CD4-positive, CD25-positive, alpha-beta regulatory T cell (primary cell): Measurements from ENCODE around the gene TMEM200B. TPM values are rescaled to one million over a fixed set of nuclear protein-coding genes. Genes with fewer than 3 reads are reported as not detected.
A peak's percentile ranks its signal among the peaks of the same experiment; 100 is the strongest.

Experiments
- ATAC-seq, 2 donors: fragments of 150-1000 bp; cut with Tn5 transposase; one replicate each; pipeline ENCODE4 v1.10.0; 2021; ENCODE audit warnings: low read depth in 2 of 2, moderate number of reproducible peaks in 2 of 2, moderate library complexity in 1 of 2
- DNase-seq, 3 donors: peaks; one replicate each; pipeline versions ENCODE4 v3.0.0 to v3.0.0-alpha.2; 2012 to 2022; ENCODE audit warnings: mixed read lengths in 1 of 3
- H3K27ac ChIP-seq: one replicate; pipeline ENCODE4 v1.7.0; 2013; ENCODE audit warnings: mild to moderate bottlenecking, low read length; ENCODE audit not compliant: insufficient read depth, poor library complexity, severe bottlenecking
- H3K27me3 ChIP-seq: one replicate; pipeline ENCODE4 v1.7.0; 2013; ENCODE audit warnings: low read length; ENCODE audit not compliant: control insufficient read depth, insufficient read depth
- H3K36me3 ChIP-seq: one replicate; pipeline ENCODE4 v1.7.0; 2013; ENCODE audit warnings: mild to moderate bottlenecking, low read length, moderate library complexity; ENCODE audit not compliant: control insufficient read depth, insufficient read depth
- H3K4me1 ChIP-seq: 2 replicates; pipeline ENCODE4 v1.7.0; 2013; ENCODE audit warnings: mild to moderate bottlenecking, low read length; ENCODE audit not compliant: insufficient read depth, control insufficient read depth, poor library complexity, severe bottlenecking
- H3K4me3 ChIP-seq: one replicate; pipeline ENCODE4 v1.7.0; 2013; ENCODE audit warnings: low read depth, mild to moderate bottlenecking, low read length, moderate library complexity
- H3K9me3 ChIP-seq, 2 experiments: 1 replicate in 1 of 2; 2 replicates in 1 of 2; pipeline ENCODE4 v1.7.0; 2013; ENCODE audit warnings: low read length in 2 of 2, mild to moderate bottlenecking in 1 of 2, moderate library complexity in 1 of 2; ENCODE audit not compliant: control insufficient read depth in 2 of 2
- H3K27ac Mint-ChIP-seq, 3 donors: one replicate each; pipeline ENCODE4 v1.8.0; 2020 to 2022; ENCODE audit warnings: mild to moderate bottlenecking in 3 of 3, mixed read lengths in 3 of 3, moderate library complexity in 2 of 3
- H3K27me3 Mint-ChIP-seq: one replicate; pipeline ENCODE4 v1.8.0; 2022; ENCODE audit warnings: mild to moderate bottlenecking, mixed read lengths
- H3K36me3 Mint-ChIP-seq: one replicate; pipeline ENCODE4 v1.8.0; 2020; ENCODE audit warnings: mixed read lengths
- H3K4me1 Mint-ChIP-seq, 4 donors: one replicate each; pipeline ENCODE4 v1.8.0; 2020 to 2022; ENCODE audit warnings: mixed read lengths in 4 of 4, mild to moderate bottlenecking in 1 of 4
- H3K4me3 Mint-ChIP-seq, 4 donors: one replicate each; pipeline ENCODE4 v1.8.0; 2020 to 2022; ENCODE audit warnings: mild to moderate bottlenecking in 4 of 4, mixed read lengths in 4 of 4, moderate library complexity in 3 of 4
- H3K9me3 Mint-ChIP-seq, 7 donors: one replicate each; pipeline ENCODE4 v1.8.0; 2020 to 2022; ENCODE audit warnings: mixed read lengths in 7 of 7, mild to moderate bottlenecking in 3 of 7, moderate library complexity in 2 of 7
- polyA plus RNA-seq, 4 donors: library from polyadenylated mRNA; unstranded; fragments of 300-500 nt; fragmentation: Illumina TruSeq; gene quantifications; one replicate each; pipeline ENCODE4 v1.2.3, GENCODE V29; 2021
- total RNA-seq: library from RNA; stranded (reverse); gene quantifications from one replicate; pipeline ENCODE4 v1.2.3, GENCODE V29; 2022

The TMEM200B gene
- total RNA-seq (not detected), polyA plus RNA-seq (under 1 TPM in 1 of 4 donors, not detected in 3; 0.27 TPM)

DNA sequence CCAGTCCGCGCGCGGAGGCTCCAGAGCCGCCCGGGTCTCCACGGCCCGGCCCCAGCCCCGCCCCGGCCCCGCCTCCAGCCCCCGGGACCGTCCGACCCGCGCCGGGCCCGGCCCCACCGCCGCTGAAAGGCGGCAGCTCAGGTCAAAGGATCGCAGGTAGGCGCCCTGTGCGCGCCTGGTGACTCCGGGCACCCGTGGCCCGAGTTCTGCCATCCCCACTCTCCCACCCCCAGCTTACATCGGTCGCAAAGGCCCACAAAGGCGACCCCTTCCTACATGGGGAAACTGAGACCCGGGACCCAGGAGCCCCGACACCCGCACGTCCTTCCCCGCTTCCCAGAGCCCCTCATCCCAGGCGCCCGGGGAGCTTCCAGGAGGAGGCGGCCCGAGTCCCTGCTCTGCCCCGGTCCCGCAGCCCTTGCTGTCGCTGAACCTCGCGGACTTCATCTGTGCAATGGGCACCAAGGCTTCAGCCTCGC is at the start of gene TMEM200B:
Gene TMEM200B (minus strand): TSS at position 17 of the 479 bp plus-strand sequence. CDS start 2,075 bp downstream, outside the sequence.
- Histone ChIP-seq H3K9me3 (no peaks in the 10 kb centered on the region), H3K4me3 (no peak within 1 kb of the TSS), H3K27me3 (no peaks in the 10 kb centered on the region), H3K4me1 (peaks cover 33% of the 10 kb centered on the region), H3K36me3 (peaks cover 8% of the 10 kb centered on the region), H3K27ac (no peak within 1 kb of the TSS)
- Mint-ChIP-seq H3K36me3 (peaks cover 5% of the 10 kb centered on the region), H3K4me3 (peak within 1 kb of the TSS; percentile 69 to 84 (median 76)), H3K9me3 (peaks cover 0 to 2% (median 0%) of the 10 kb centered on the region in 7 donors), H3K27me3 (peaks cover 51% of the 10 kb centered on the region), H3K27ac (no peak within 1 kb of the TSS), H3K4me1 (peaks cover 0 to 22% (median 4%) of the 10 kb centered on the region in 4 donors)
- ATAC-seq (no peak), DNase-seq (no peak)

DNA sequence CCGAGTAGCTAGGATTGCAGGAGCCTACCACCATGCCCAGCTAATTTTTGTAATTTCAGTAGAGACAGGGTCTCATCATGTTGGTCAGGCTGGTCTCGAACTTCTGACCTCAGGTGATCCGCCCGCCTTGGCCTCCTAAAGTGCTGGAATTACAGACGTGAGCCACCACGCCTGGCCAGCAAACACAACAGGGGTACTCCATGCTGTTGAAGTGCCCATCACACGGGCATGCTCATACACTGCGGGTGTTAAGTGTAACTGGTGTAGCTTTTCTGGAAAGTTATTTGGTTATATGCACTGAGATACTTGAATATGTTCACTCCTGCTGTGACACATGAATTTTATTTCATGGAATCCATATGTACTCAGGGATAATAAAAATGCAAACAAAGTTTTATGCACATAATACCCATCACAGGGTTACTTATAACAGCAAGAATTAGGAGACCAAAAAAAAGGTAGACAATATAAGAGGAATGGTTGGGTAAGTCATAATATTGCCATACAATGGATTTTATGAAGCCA is 48.8 kb upstream of the TMEM200B start:
- Histone ChIP-seq H3K36me3 (peaks cover 26% of the 10 kb centered on the region), H3K9me3 (no peaks in the 10 kb centered on the region), H3K4me3 (peak overlapping the region; percentile 64), H3K27ac (no peak overlapping the region), H3K4me1 (peaks cover 55% of the 10 kb centered on the region), H3K27me3 (no peaks in the 10 kb centered on the region)
- Mint-ChIP-seq H3K4me3 (peak overlapping the region in 2 of 4 donors; percentile 2 to 48), H3K36me3 (peaks cover 15% of the 10 kb centered on the region), H3K4me1 (peaks cover 54 to 70% (median 61%) of the 10 kb centered on the region in 4 donors), H3K27me3 (no peaks in the 10 kb centered on the region), H3K9me3 (no peaks in the 10 kb centered on the region), H3K27ac (peak overlapping the region in 1 of 3 donors; percentile 20)
- ATAC-seq (no peak), DNase-seq (no peak)

DNA sequence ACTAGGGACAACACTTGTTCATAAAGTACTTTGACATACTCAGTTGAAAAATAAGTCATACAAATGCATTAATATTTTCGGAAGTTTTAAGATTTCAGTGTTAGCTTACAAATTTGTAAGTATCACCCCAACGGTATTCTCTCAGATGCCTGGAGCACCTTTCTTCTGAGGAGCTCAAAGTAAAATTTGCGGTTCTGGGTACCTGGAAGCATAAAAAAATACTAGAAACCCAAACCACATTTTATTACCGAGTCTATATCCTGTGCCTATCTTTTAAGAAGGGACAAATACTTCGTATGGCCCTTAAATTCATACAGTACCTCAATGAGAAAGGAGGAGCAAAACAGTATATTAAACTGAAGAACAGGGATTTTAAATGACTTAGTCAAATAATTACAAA is 47.8 kb upstream of the TMEM200B start:
- peaks cover 33% of the 10 kb centered on the region for H3K36me3 ChIP-seq
- DNase-seq (peak in 1 of 3 donors; percentile 63), ATAC-seq (peak in 1 of 2 donors; percentile 50)
- H3K27ac ChIP-seq: no peak overlapping the region
- Mint-ChIP-seq H3K36me3 (peaks cover 17% of the 10 kb centered on the region), H3K4me1 (peaks cover 52 to 69% (median 54%) of the 10 kb centered on the region in 4 donors), H3K9me3 (no peaks in the 10 kb centered on the region), H3K27me3 (no peaks in the 10 kb centered on the region), H3K4me3 (peak overlapping the region; percentile 38 to 58 (median 48)), H3K27ac (peak overlapping the region in 2 of 3 donors; percentile 75 to 80)
- H3K4me1 ChIP-seq: peaks cover 45% of the 10 kb centered on the region
- H3K4me3 ChIP-seq: peak overlapping the region; percentile 64
- H3K27me3 ChIP-seq: no peaks in the 10 kb centered on the region
- H3K9me3 ChIP-seq: no peaks in the 10 kb centered on the region

DNA sequence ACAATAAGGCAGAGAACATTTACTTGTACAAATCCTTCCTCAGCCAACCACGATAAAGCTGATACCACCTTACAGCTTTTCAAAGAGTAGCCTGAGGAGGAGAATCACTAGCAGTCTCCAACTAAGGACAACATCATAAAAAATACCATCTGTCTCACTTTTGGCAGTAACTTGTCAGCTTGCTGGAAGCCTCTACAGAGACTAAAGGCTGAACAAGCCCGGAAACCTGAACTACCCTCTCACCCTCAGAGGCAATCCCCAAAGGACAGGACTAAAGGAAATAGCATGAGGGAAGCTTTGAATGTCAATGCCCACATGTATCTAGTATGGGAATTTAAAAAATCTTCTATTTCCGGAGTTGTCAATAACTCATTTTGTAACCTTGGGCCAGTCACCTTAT is 47.4 kb upstream of the TMEM200B start:
- Mint-ChIP-seq H3K27me3 (no peaks in the 10 kb centered on the region), H3K4me1 (peaks cover 48 to 69% (median 52%) of the 10 kb centered on the region in 4 donors), H3K36me3 (peaks cover 17% of the 10 kb centered on the region), H3K27ac (peak overlapping the region; percentile 75 to 80 (median 75)), H3K4me3 (peak overlapping the region; percentile 22 to 58 (median 48)), H3K9me3 (no peaks in the 10 kb centered on the region)
- Histone ChIP-seq H3K36me3 (peaks cover 37% of the 10 kb centered on the region), H3K4me1 (peaks cover 41% of the 10 kb centered on the region), H3K27ac (no peak overlapping the region), H3K27me3 (no peaks in the 10 kb centered on the region), H3K9me3 (no peaks in the 10 kb centered on the region), H3K4me3 (peak overlapping the region; percentile 64)
- ATAC-seq (no peak), DNase-seq (no peak)

DNA sequence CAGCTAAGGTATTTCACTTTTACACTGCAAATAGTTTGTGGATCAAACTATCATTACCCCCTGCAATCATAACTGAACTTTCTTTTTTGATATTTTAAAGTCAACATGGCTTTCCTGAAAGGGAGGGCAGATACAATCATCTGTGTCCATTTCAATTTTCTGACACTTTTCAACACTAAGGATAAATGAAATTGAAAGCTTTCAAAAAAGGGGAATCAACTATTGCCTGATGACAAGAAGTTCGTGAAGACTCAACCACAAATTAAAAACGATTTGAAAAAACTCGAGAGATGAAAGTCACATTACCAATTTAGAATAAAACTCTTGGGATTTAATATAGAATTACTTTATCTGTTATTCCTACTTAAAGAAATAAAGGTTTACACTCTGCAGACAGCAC is 46.3 kb upstream of the TMEM200B start:
- peak overlapping the region in 1 of 3 donors; percentile 29 for H3K27ac Mint-ChIP-seq
- peak overlapping the region in 3 of 4 donors; percentile 22 to 62 (median 32) for H3K4me3 Mint-ChIP-seq

DNA sequence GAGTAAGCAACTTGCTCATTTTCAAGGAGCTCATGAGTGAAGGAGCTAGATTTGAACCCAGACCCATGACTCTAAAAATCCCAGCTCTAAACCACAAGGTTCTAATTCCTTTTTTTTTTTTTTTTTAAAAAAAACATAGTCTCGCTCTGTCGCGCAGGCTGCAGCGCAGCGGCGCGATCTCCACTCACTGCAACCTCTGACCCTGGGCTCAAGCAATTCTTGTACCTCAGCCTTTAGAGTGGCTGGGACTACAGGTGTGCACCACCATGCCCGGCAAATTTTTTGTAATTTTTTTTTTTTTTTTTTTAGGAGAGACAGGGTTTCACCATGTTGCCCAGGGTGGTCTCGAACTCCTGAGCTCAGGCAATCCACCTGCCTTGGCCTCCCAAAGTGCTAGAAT is 44.2 kb upstream of the TMEM200B start:
- Histone ChIP-seq H3K4me3 (no peak overlapping the region), H3K27ac (no peak overlapping the region), H3K27me3 (no peaks in the 10 kb centered on the region), H3K4me1 (peaks cover 35% of the 10 kb centered on the region), H3K9me3 (no peaks in the 10 kb centered on the region), H3K36me3 (peaks cover 61% of the 10 kb centered on the region)
- no peaks in the 10 kb centered on the region for H3K9me3 Mint-ChIP-seq
- no peak overlapping the region for H3K4me3 Mint-ChIP-seq
- peaks cover 21% of the 10 kb centered on the region for H3K36me3 Mint-ChIP-seq
- no peaks in the 10 kb centered on the region for H3K27me3 Mint-ChIP-seq
- ATAC-seq: no peak
- DNase-seq: no peak
- H3K4me1 Mint-ChIP-seq: peaks cover 54 to 82% (median 63%) of the 10 kb centered on the region in 4 donors
- H3K27ac Mint-ChIP-seq: no peak overlapping the region

More for the DNA sequence above, 46.3 kb upstream of the TMEM200B start:
- no peaks in the 10 kb centered on the region for H3K27me3 Mint-ChIP-seq
- no peaks in the 10 kb centered on the region for H3K27me3 ChIP-seq
- peaks cover 48 to 72% (median 56%) of the 10 kb centered on the region in 4 donors for H3K4me1 Mint-ChIP-seq
- peaks cover 47% of the 10 kb centered on the region for H3K36me3 ChIP-seq
- ATAC-seq (no peak), DNase-seq (no peak)
- H3K36me3 Mint-ChIP-seq: peaks cover 21% of the 10 kb centered on the region
- peak overlapping the region; percentile 64 for H3K4me3 ChIP-seq
- H3K27ac ChIP-seq: peak overlapping the region; percentile 8
- no peaks in the 10 kb centered on the region for H3K9me3 ChIP-seq
- no peaks in the 10 kb centered on the region for H3K9me3 Mint-ChIP-seq
- peaks cover 36% of the 10 kb centered on the region for H3K4me1 ChIP-seq

DNA sequence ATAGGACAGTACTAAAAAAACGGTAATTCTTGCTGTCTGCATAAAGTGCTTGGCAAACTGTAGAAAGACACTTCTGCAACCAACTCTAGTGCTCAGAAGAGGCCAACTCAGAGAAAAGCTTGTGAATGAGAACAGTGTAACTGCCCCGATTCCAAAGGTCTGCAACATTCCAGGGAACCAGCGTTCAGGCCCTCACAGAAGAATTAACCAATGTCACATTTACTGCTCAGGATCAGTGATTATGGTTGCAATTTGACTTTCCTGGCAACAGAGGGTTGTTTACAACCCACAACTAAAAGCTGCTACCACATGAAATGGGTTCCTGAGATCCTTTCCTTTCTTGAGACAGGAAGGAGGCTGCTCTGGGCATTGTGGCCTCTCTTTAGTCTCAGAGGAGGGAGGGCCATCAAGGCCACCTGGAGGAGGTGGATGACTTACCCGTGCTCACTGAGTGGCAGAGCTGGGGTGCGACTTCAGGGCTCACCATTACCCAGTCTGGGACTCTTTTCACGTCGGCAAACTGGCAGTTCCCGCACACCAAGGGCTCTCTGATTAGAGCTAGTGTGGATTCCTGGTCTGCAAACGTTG is 42.7 kb upstream of the TMEM200B start:
- peaks cover 17% of the 10 kb centered on the region for H3K36me3 Mint-ChIP-seq

More for the DNA sequence above, 42.7 kb upstream of the TMEM200B start:
- no peak for ATAC-seq
- H3K9me3 ChIP-seq: no peaks in the 10 kb centered on the region
- Mint-ChIP-seq H3K9me3 (no peaks in the 10 kb centered on the region), H3K27me3 (no peaks in the 10 kb centered on the region), H3K4me3 (no peak overlapping the region), H3K4me1 (peaks cover 48 to 81% (median 59%) of the 10 kb centered on the region in 4 donors), H3K27ac (peak overlapping the region in 2 of 3 donors; percentile 79 to 84)
- H3K27ac ChIP-seq: no peak overlapping the region
- H3K4me3 ChIP-seq: no peak overlapping the region
- H3K27me3 ChIP-seq: no peaks in the 10 kb centered on the region
- peaks cover 43% of the 10 kb centered on the region for H3K4me1 ChIP-seq
- peaks cover 66% of the 10 kb centered on the region for H3K36me3 ChIP-seq
- DNase-seq: no peak
